T-helper 1 cell treated with Interleukin-12 subunit alpha and Interleukin-12 subunit beta and Interleukin-4 antibody, amounts not matched to agents 30 μg/mL and 1 μg/mL, for 36 hours (primary cell): Measurements from ENCODE around the gene KRT20.
"Not testable (repeated sequence)": the region's sequence is repeated elsewhere in the genome, so short reads cannot be mapped to it uniquely, and the experiment has no call there.

Experiments
- H3K27ac Mint-ChIP-seq: one replicate; pipeline ENCODE4 v1.8.0; 2021; ENCODE audit warnings: mild to moderate bottlenecking, mixed read lengths
- H3K27me3 Mint-ChIP-seq: one replicate; pipeline ENCODE4 v1.8.0; 2021; ENCODE audit warnings: low read depth, mixed read lengths
- H3K36me3 Mint-ChIP-seq: one replicate; pipeline ENCODE4 v1.8.0; 2021; ENCODE audit warnings: low read depth, mixed read lengths
- H3K4me1 Mint-ChIP-seq: one replicate; pipeline ENCODE4 v1.8.0; 2021; ENCODE audit warnings: low read depth, mixed read lengths
- H3K4me3 Mint-ChIP-seq: one replicate; pipeline ENCODE4 v1.8.0; 2021; ENCODE audit warnings: mild to moderate bottlenecking, moderate library complexity, mixed read lengths
- H3K9me3 Mint-ChIP-seq: one replicate; pipeline ENCODE4 v1.8.0; 2021; ENCODE audit warnings: mixed read lengths

KRT20 gene

DNA sequence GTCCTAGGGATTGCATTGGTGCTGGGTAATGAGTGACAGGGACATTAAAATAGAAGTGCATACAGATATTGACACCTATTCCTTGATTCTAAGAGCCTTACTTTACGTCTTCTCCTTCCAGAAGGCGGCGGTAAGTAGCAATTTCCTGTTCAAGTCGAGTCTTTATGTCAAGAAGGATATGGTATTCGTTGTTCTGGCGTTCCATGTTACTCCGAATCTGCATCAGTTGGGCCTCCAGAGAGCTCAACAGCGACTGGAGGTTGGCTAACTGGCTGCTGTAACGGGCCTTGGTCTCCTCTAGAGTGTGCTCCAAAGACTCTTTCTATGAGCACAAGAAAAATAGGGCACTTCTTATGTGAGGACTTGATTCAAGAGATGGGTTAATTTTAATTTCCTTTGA, 7.0 kb downstream of the KRT20 start:
- Mint-ChIP-seq H3K27me3 (peaks cover 10% of the 10 kb centered on the region), H3K27ac (no peak overlapping the region), H3K36me3 (no peaks in the 10 kb centered on the region), H3K9me3 (no peaks in the 10 kb centered on the region), H3K4me3 (no peak overlapping the region), H3K4me1 (no peaks in the 10 kb centered on the region)

DNA sequence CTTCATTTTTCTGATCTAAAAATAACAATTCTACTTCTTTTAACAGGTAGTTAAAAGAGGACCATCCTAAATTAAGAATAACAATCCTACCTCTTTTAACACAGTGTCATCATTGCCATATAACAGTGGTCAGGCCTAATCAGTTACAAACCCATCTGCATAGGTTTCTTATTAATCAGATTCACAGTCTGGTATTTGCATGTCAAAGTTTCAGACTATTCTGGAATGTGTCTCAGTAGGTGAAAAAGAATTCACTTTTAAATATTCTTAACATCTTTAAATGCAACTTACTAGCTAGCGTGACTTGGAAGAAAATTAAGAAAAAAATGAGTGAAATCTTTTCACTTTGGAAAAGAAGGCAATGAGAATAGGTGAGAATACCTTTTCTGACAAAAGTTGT, 11.2 kb downstream of the KRT20 start:
- Mint-ChIP-seq H3K4me1 (no peaks in the 10 kb centered on the region), H3K27ac (no peak overlapping the region), H3K4me3 (no peak overlapping the region), H3K36me3 (no peaks in the 10 kb centered on the region), H3K27me3 (peaks cover 24% of the 10 kb centered on the region), H3K9me3 (no peaks in the 10 kb centered on the region)

DNA sequence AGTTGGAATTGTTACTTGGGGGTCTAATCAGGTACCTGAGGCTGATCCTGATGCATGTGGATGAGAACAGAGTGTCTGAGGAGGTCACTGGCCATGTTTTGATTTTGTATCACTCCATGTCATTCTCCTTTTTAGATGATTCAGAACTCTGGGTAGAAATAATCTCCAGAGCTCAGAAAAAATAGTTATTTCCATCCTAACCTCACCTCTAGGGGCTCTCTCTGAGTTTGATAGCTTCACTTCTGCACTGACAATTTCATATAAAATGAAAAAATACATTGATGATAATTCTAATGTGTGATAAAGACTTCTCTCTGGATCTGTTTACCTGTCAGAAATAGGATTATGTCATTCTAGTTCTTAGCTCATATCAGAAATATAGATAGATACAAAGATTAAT, 11.8 kb downstream of the KRT20 start:
- Mint-ChIP-seq H3K4me1 (no peaks in the 10 kb centered on the region), H3K27ac (no peak overlapping the region)

GRCh38 chr17:40872416-40872815, 12.6 kb downstream of the KRT20 start:
- no peak overlapping the region for H3K27ac Mint-ChIP-seq
- H3K4me1 Mint-ChIP-seq: no peaks in the 10 kb centered on the region
- no peak overlapping the region for H3K4me3 Mint-ChIP-seq
- peaks cover 27% of the 10 kb centered on the region for H3K27me3 Mint-ChIP-seq
- H3K36me3 Mint-ChIP-seq: no peaks in the 10 kb centered on the region
- no peaks in the 10 kb centered on the region for H3K9me3 Mint-ChIP-seq

More for the DNA sequence above, 11.8 kb downstream of the KRT20 start:
- Mint-ChIP-seq H3K27me3 (peaks cover 24% of the 10 kb centered on the region), H3K36me3 (no peaks in the 10 kb centered on the region), H3K9me3 (no peaks in the 10 kb centered on the region), H3K4me3 (no peak overlapping the region)

- Mint-ChIP-seq H3K4me1 (no peaks in the 10 kb centered on the region), H3K36me3 (no peaks in the 10 kb centered on the region), H3K27me3 (peaks cover 35% of the 10 kb centered on the region), H3K27ac (no peak overlapping the region), H3K9me3 (no peaks in the 10 kb centered on the region), H3K4me3 (no peak overlapping the region)
These were observed 13.7 kb downstream of the KRT20 start for GRCh38 chr17:40871316-40871715.

GRCh38 chr17:40870136-40870535, 14.9 kb downstream of the KRT20 start:
- H3K27ac Mint-ChIP-seq: no peak overlapping the region
- H3K4me3 Mint-ChIP-seq: no peak overlapping the region
- H3K9me3 Mint-ChIP-seq: no peaks in the 10 kb centered on the region
- H3K4me1 Mint-ChIP-seq: no peaks in the 10 kb centered on the region
- peaks cover 33% of the 10 kb centered on the region for H3K27me3 Mint-ChIP-seq
- no peaks in the 10 kb centered on the region for H3K36me3 Mint-ChIP-seq

- no peaks in the 10 kb centered on the region for H3K4me1 Mint-ChIP-seq
- no peaks in the 10 kb centered on the region for H3K36me3 Mint-ChIP-seq
- H3K9me3 Mint-ChIP-seq: no peaks in the 10 kb centered on the region
- peaks cover 14% of the 10 kb centered on the region for H3K27me3 Mint-ChIP-seq
- no peak within 1 kb of the TSS for H3K27ac Mint-ChIP-seq
- H3K4me3 Mint-ChIP-seq: no peak within 1 kb of the TSS
These were observed 18.2 kb downstream of the KRT20 start, which contains the start of gene KRT12 for GRCh38 chr17:40866838-40867237. KRT12 (minus strand) TSS chr17:40867223; CDS start chr17:40867186, 37 bp downstream.

GRCh38 chr17:40864661-40865390, 20.2 kb downstream of the KRT20 start:
- no peak overlapping the region for H3K4me3 Mint-ChIP-seq
- H3K4me1 Mint-ChIP-seq: no peaks in the 10 kb centered on the region
- H3K27me3 Mint-ChIP-seq: peaks cover 23% of the 10 kb centered on the region
- no peaks in the 10 kb centered on the region for H3K9me3 Mint-ChIP-seq
- H3K36me3 Mint-ChIP-seq: no peaks in the 10 kb centered on the region
- H3K27ac Mint-ChIP-seq: no peak overlapping the region

- H3K36me3 Mint-ChIP-seq: no peaks in the 10 kb centered on the region
- H3K27ac Mint-ChIP-seq: no peak overlapping the region
- H3K4me3 Mint-ChIP-seq: no peak overlapping the region
- no peaks in the 10 kb centered on the region for H3K9me3 Mint-ChIP-seq
- peaks cover 24% of the 10 kb centered on the region for H3K27me3 Mint-ChIP-seq
- H3K4me1 Mint-ChIP-seq: no peaks in the 10 kb centered on the region
These were observed 21.9 kb downstream of the KRT20 start for GRCh38 chr17:40862985-40863733.

GRCh38 chr17:40859536-40859935, 25.5 kb downstream of the KRT20 start:
- peaks cover 20% of the 10 kb centered on the region for H3K27me3 Mint-ChIP-seq

DNA sequence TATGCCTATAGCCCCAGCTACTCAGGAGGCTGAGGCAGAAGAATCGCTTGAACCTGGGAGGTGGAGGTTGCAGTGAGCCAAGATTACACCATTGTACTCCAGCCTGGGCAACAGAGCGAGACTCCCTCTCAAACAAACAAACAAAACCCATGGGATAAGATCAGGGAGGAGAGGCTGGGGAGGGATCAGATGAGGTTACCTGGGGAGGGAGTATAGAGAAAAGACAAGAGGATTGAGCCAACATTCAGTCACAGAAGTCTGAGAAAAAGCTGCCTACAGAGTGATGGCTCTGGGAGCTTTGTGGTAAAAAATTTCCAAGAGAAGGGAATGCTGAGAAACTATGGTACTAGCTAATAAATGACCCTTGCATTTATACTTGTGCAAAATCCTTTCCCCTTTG, 26.4 kb downstream of the KRT20 start:
- not testable (repeated sequence) for H3K4me3 Mint-ChIP-seq, H3K4me1 Mint-ChIP-seq, H3K9me3 Mint-ChIP-seq, H3K36me3 Mint-ChIP-seq, H3K27ac Mint-ChIP-seq
- peaks cover 24% of the 10 kb centered on the region for H3K27me3 Mint-ChIP-seq

More at GRCh38 chr17:40859536-40859935, 25.5 kb downstream of the KRT20 start:
- Mint-ChIP-seq H3K9me3 (no peaks in the 10 kb centered on the region), H3K4me3 (no peak overlapping the region), H3K4me1 (no peaks in the 10 kb centered on the region), H3K27ac (no peak overlapping the region), H3K36me3 (no peaks in the 10 kb centered on the region)

DNA sequence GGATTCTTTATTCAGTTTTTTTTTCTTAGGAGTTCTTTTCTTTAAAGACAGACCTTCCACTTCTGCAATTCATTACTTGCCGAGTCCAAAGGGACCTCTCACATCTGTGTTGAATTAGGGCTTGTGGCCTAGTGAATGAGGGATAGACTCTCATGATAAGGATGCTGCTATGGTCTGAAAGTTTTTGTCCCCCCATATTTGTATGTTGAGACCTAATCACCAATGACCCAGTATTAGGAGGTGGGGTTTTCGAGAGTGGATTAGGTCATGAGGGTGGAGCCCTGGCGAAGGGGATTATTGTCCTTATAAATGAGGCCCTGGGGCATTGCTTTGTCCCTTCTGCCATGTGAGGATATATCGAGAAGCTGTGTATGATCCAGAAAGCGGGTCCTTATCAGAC, 27.5 kb downstream of the KRT20 start:
- Mint-ChIP-seq H3K4me3 (no peak overlapping the region), H3K27ac (no peak overlapping the region), H3K4me1 (no peaks in the 10 kb centered on the region), H3K27me3 (peaks cover 28% of the 10 kb centered on the region), H3K9me3 (no peaks in the 10 kb centered on the region), H3K36me3 (no peaks in the 10 kb centered on the region)

- Mint-ChIP-seq H3K27me3 (peaks cover 38% of the 10 kb centered on the region), H3K27ac (no peak overlapping the region), H3K36me3 (no peaks in the 10 kb centered on the region), H3K4me1 (no peaks in the 10 kb centered on the region), H3K4me3 (no peak overlapping the region), H3K9me3 (no peaks in the 10 kb centered on the region)
These were observed 30.7 kb downstream of the KRT20 start for GRCh38 chr17:40854175-40854814.

- Mint-ChIP-seq H3K36me3 (no peaks in the 10 kb centered on the region), H3K4me1 (no peaks in the 10 kb centered on the region), H3K27me3 (peaks cover 30% of the 10 kb centered on the region), H3K9me3 (no peaks in the 10 kb centered on the region), H3K4me3 (no peak overlapping the region), H3K27ac (no peak overlapping the region)
These were observed 32.7 kb downstream of the KRT20 start for GRCh38 chr17:40852364-40852763.
